GM23338 (cell line): ENCODE results near the gene CCNA2. TPM values are rescaled to one million over a fixed set of nuclear protein-coding genes. Genes with fewer than 3 reads are reported as not detected.

Source experiments
- ATAC-seq: fragments of 200-7000 bp; cut with Tn5 transposase; 3 replicates; pipeline ENCODE4 v1.9.1; 2020
- DNase-seq: peaks from one replicate; pipeline ENCODE4 v3.0.0-alpha.2; 2015; ENCODE audit warnings: low spot score
- H2AFZ ChIP-seq: fragments of 200-600 bp; sonication (generic); 2 replicates; pipeline ENCODE4 v1.8.0; 2016; ENCODE audit warnings: antibody characterized with exemption, mild to moderate bottlenecking, moderate library complexity
- H3F3A ChIP-seq: fragments of 200-600 bp; sonication (generic); replicated peaks from 2 replicates; pipeline ENCODE4 v1.8.0; 2017; ENCODE audit warnings: antibody characterized with exemption, mixed run types, low read depth
- H3K27ac ChIP-seq: fragments of 200-600 bp; sonication (generic); 2 replicates; pipeline ENCODE4 v1.6.1; 2016; ENCODE audit warnings: low read depth
- H3K27me3 ChIP-seq: fragments of 200-600 bp; sonication (generic); 2 replicates; pipeline ENCODE4 v1.8.0; 2016; ENCODE audit warnings: mild to moderate bottlenecking, mixed run types, moderate library complexity; ENCODE audit not compliant: insufficient read depth
- H3K36me3 ChIP-seq: fragments of 200-600 bp; sonication (generic); 2 replicates; pipeline ENCODE4 v1.8.0; 2016; ENCODE audit warnings: mild to moderate bottlenecking; ENCODE audit not compliant: insufficient read depth
- H3K4me1 ChIP-seq: fragments of 200-600 bp; sonication (generic); 2 replicates; pipeline ENCODE4 v1.8.0; 2016; ENCODE audit warnings: mild to moderate bottlenecking, moderate library complexity; ENCODE audit not compliant: insufficient read depth
- H3K4me2 ChIP-seq: fragments of 200-600 bp; sonication (generic); 2 replicates; pipeline ENCODE4 v1.7.1; 2017; ENCODE audit warnings: mixed run types
- H3K4me3 ChIP-seq: fragments of 200-600 bp; sonication (generic); 2 replicates; pipeline ENCODE4 v1.6.1; 2016; ENCODE audit warnings: mixed run types
- H3K79me2 ChIP-seq: fragments of 200-600 bp; sonication (generic); replicated peaks from 2 replicates; pipeline ENCODE4 v1.8.0; 2017; ENCODE audit warnings: mild to moderate bottlenecking; ENCODE audit not compliant: insufficient read depth
- H3K9me2 ChIP-seq: fragments of 200-600 bp; sonication (generic); 2 replicates; pipeline ENCODE4 v1.8.0; 2017; ENCODE audit not compliant: insufficient read depth
- H4K20me1 ChIP-seq: fragments of 200-600 bp; sonication (generic); replicated peaks from 2 replicates; pipeline ENCODE4 v1.8.0; 2017; ENCODE audit warnings: mild to moderate bottlenecking; ENCODE audit not compliant: insufficient read depth
- H3K27ac Mint-ChIP-seq: 2 replicates; pipeline ENCODE4 v1.8.0; 2020; ENCODE audit warnings: inconsistent platforms, mild to moderate bottlenecking, moderate library complexity, mixed read lengths
- H3K27me3 Mint-ChIP-seq: 3 replicates; pipeline ENCODE4 v1.8.0; 2022; ENCODE audit warnings: low read depth, mild to moderate bottlenecking, moderate library complexity, mixed read lengths, inconsistent platforms; ENCODE audit not compliant: insufficient read depth, poor library complexity
- H3K36me3 Mint-ChIP-seq: 3 replicates; pipeline ENCODE4 v1.8.0; 2021; ENCODE audit warnings: low read depth, mild to moderate bottlenecking, inconsistent platforms, moderate library complexity, mixed read lengths
- H3K4me1 Mint-ChIP-seq: 3 replicates; pipeline ENCODE4 v1.8.0; 2020; ENCODE audit warnings: mild to moderate bottlenecking, inconsistent platforms, mixed read lengths
- H3K4me3 Mint-ChIP-seq: 3 replicates; pipeline ENCODE4 v1.8.0; 2021; ENCODE audit warnings: moderate library complexity, mild to moderate bottlenecking, inconsistent platforms, mixed read lengths
- H3K9me3 Mint-ChIP-seq: 3 replicates; pipeline ENCODE4 v1.8.0; 2020; ENCODE audit warnings: moderate library complexity, mild to moderate bottlenecking, inconsistent platforms, mixed read lengths
- CREB1 ChIP-seq: fragments of 250-450 bp; sonication (Bioruptor Pico); IDR thresholded peaks from 2 replicates; pipeline ENCODE4 v1.5.0; 2020; ENCODE audit warnings: low read depth, mild to moderate bottlenecking, moderate library complexity
- EZH2 ChIP-seq: fragments of 200-600 bp; sonication (generic); IDR thresholded peaks from one replicate; pipeline ENCODE4 v1.8.0; 2017; ENCODE audit warnings: antibody characterized with exemption, mild to moderate bottlenecking, low read depth; ENCODE audit not compliant: unreplicated experiment
- EZH2phosphoT487 ChIP-seq: fragments of 200-600 bp; sonication (generic); IDR thresholded peaks from one replicate; pipeline ENCODE4 v1.8.1; 2018; ENCODE audit warnings: antibody characterized with exemption; ENCODE audit not compliant: unreplicated experiment
- JUNB ChIP-seq: IDR thresholded peaks from one replicate; pipeline ENCODE4 v1.6.1; 2016; ENCODE audit warnings: antibody characterized with exemption; ENCODE audit not compliant: unreplicated experiment
- POLR2AphosphoS5 ChIP-seq: IDR thresholded peaks from 2 replicates; pipeline ENCODE4 v1.6.1; 2016; ENCODE audit warnings: antibody characterized with exemption, low read depth
- STAT1 ChIP-seq: IDR thresholded peaks from one replicate; pipeline ENCODE4 v1.6.1; 2016; ENCODE audit warnings: antibody characterized with exemption; ENCODE audit not compliant: unreplicated experiment
- ZNF114 ChIP-seq: fragments of 250-450 bp; sonication (Bioruptor Pico); IDR thresholded peaks from 2 replicates; pipeline ENCODE4 v1.5.0; 2020; ENCODE audit warnings: mild to moderate bottlenecking, moderate library complexity
- ZNF331 ChIP-seq: fragments of 250-450 bp; sonication (Bioruptor Pico); IDR thresholded peaks from 2 replicates; pipeline ENCODE4 v1.5.0; 2020; ENCODE audit warnings: low read depth, mild to moderate bottlenecking, moderate library complexity
- polyA plus RNA-seq: library from polyadenylated mRNA; unstranded; fragments of >200 nt; fragmentation: Nextera tagmentation; extraction: Ambion mirVana; gene quantifications from 2 replicates; pipeline ENCODE4 v1.2.1, GENCODE V29; 2016
- total RNA-seq: library from RNA; depleted of rRNA; stranded (reverse); fragments of >200 nt; shearing (Covaris generic); gene quantifications from 2 replicates; pipeline ENCODE4 v1.2.3, GENCODE V29; 2014
- TF ChIP-seq, protein P1 (sequence below): IDR thresholded peaks from one replicate; pipeline ENCODE4 v1.6.1; 2018; ENCODE audit warnings: antibody characterized with exemption; ENCODE audit not compliant: unreplicated experiment
- TF ChIP-seq, protein P2 (sequence below): IDR thresholded peaks from 2 replicates; pipeline ENCODE4 v1.6.1; 2016; ENCODE audit warnings: antibody characterized with exemption
- TF ChIP-seq, protein P3 (sequence below): fragments of 250-450 bp; sonication (Bioruptor Pico); IDR thresholded peaks from 2 replicates; pipeline ENCODE4 v1.5.0; 2020; ENCODE audit warnings: mild to moderate bottlenecking, moderate library complexity
- TF ChIP-seq, protein P4 (sequence below), 2 experiments: fragments of 200-600 bp in 1 of 2; sonication (generic) in 1 of 2; conservative IDR thresholded peaks; 2 replicates each; pipeline versions ENCODE4 v1.5.1 to v1.6.1; 2016 to 2017; ENCODE audit warnings: antibody characterized with exemption in 2 of 2, low read depth in 2 of 2, mild to moderate bottlenecking in 2 of 2, moderate library complexity in 1 of 2

The CCNA2 gene
- total and polyA plus RNA-seq, 2 experiments from 2014 or later, result 60.5 to 160 TPM

DNA sequence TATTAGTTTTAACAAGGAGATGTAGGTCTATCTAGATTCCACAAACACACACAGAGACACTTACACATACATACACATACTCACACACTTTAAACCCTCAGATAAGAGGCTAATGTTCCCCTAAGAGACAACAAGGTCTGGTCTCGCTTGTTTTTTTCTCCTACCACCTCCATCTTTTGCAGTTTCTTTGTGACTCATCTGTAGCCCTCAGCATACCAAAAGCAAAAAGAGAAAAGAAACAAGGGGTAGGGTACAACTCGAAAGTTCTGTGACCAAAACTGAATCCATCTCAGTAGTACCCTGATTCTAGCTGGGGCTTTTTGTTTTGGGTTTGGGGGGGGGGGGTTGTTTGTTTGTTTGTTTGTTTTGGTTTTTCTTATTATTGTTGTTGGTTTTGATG, 34.8 kb downstream of the CCNA2 start:
- H3K4me3 Mint-ChIP-seq, result no peak overlapping the region

More for the DNA sequence above, 34.8 kb downstream of the CCNA2 start:
- Histone ChIP-seq H3F3A (no peaks in the 10 kb centered on the region), H3K27me3 (no peaks in the 10 kb centered on the region), H2AFZ (no peak overlapping the region), H3K4me3 (no peak overlapping the region), H3K4me2 (no peak overlapping the region), H3K9me2 (no peaks in the 10 kb centered on the region), H3K27ac (no peak overlapping the region), H3K4me1 (no peaks in the 10 kb centered on the region), H3K79me2 (no peaks in the 10 kb centered on the region), H3K36me3 (no peaks in the 10 kb centered on the region), H4K20me1 (no peaks in the 10 kb centered on the region)
- peaks cover 2% of the 10 kb centered on the region for H3K27me3 Mint-ChIP-seq
- ATAC-seq (no peak), DNase-seq (no peak)
- H3K4me1 Mint-ChIP-seq, result peaks cover 8% of the 10 kb centered on the region
- TF ChIP-seq ZNF114 (CRISPR knock-in tag) (no peak), EZH2phosphoT487 (no peak), POLR2AphosphoS5 (no peak), JUNB (no peak), EZH2 (no peak), CREB1 (no peak), STAT1 (no peak), ZNF331 (CRISPR knock-in tag) (no peak)
- TF ChIP-seq, protein P1, sequence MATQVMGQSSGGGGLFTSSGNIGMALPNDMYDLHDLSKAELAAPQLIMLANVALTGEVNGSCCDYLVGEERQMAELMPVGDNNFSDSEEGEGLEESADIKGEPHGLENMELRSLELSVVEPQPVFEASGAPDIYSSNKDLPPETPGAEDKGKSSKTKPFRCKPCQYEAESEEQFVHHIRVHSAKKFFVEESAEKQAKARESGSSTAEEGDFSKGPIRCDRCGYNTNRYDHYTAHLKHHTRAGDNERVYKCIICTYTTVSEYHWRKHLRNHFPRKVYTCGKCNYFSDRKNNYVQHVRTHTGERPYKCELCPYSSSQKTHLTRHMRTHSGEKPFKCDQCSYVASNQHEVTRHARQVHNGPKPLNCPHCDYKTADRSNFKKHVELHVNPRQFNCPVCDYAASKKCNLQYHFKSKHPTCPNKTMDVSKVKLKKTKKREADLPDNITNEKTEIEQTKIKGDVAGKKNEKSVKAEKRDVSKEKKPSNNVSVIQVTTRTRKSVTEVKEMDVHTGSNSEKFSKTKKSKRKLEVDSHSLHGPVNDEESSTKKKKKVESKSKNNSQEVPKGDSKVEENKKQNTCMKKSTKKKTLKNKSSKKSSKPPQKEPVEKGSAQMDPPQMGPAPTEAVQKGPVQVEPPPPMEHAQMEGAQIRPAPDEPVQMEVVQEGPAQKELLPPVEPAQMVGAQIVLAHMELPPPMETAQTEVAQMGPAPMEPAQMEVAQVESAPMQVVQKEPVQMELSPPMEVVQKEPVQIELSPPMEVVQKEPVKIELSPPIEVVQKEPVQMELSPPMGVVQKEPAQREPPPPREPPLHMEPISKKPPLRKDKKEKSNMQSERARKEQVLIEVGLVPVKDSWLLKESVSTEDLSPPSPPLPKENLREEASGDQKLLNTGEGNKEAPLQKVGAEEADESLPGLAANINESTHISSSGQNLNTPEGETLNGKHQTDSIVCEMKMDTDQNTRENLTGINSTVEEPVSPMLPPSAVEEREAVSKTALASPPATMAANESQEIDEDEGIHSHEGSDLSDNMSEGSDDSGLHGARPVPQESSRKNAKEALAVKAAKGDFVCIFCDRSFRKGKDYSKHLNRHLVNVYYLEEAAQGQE, result no peak
- TF ChIP-seq, protein P2, sequence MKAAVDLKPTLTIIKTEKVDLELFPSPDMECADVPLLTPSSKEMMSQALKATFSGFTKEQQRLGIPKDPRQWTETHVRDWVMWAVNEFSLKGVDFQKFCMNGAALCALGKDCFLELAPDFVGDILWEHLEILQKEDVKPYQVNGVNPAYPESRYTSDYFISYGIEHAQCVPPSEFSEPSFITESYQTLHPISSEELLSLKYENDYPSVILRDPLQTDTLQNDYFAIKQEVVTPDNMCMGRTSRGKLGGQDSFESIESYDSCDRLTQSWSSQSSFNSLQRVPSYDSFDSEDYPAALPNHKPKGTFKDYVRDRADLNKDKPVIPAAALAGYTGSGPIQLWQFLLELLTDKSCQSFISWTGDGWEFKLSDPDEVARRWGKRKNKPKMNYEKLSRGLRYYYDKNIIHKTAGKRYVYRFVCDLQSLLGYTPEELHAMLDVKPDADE, result no peak
- TF ChIP-seq, protein P3, sequence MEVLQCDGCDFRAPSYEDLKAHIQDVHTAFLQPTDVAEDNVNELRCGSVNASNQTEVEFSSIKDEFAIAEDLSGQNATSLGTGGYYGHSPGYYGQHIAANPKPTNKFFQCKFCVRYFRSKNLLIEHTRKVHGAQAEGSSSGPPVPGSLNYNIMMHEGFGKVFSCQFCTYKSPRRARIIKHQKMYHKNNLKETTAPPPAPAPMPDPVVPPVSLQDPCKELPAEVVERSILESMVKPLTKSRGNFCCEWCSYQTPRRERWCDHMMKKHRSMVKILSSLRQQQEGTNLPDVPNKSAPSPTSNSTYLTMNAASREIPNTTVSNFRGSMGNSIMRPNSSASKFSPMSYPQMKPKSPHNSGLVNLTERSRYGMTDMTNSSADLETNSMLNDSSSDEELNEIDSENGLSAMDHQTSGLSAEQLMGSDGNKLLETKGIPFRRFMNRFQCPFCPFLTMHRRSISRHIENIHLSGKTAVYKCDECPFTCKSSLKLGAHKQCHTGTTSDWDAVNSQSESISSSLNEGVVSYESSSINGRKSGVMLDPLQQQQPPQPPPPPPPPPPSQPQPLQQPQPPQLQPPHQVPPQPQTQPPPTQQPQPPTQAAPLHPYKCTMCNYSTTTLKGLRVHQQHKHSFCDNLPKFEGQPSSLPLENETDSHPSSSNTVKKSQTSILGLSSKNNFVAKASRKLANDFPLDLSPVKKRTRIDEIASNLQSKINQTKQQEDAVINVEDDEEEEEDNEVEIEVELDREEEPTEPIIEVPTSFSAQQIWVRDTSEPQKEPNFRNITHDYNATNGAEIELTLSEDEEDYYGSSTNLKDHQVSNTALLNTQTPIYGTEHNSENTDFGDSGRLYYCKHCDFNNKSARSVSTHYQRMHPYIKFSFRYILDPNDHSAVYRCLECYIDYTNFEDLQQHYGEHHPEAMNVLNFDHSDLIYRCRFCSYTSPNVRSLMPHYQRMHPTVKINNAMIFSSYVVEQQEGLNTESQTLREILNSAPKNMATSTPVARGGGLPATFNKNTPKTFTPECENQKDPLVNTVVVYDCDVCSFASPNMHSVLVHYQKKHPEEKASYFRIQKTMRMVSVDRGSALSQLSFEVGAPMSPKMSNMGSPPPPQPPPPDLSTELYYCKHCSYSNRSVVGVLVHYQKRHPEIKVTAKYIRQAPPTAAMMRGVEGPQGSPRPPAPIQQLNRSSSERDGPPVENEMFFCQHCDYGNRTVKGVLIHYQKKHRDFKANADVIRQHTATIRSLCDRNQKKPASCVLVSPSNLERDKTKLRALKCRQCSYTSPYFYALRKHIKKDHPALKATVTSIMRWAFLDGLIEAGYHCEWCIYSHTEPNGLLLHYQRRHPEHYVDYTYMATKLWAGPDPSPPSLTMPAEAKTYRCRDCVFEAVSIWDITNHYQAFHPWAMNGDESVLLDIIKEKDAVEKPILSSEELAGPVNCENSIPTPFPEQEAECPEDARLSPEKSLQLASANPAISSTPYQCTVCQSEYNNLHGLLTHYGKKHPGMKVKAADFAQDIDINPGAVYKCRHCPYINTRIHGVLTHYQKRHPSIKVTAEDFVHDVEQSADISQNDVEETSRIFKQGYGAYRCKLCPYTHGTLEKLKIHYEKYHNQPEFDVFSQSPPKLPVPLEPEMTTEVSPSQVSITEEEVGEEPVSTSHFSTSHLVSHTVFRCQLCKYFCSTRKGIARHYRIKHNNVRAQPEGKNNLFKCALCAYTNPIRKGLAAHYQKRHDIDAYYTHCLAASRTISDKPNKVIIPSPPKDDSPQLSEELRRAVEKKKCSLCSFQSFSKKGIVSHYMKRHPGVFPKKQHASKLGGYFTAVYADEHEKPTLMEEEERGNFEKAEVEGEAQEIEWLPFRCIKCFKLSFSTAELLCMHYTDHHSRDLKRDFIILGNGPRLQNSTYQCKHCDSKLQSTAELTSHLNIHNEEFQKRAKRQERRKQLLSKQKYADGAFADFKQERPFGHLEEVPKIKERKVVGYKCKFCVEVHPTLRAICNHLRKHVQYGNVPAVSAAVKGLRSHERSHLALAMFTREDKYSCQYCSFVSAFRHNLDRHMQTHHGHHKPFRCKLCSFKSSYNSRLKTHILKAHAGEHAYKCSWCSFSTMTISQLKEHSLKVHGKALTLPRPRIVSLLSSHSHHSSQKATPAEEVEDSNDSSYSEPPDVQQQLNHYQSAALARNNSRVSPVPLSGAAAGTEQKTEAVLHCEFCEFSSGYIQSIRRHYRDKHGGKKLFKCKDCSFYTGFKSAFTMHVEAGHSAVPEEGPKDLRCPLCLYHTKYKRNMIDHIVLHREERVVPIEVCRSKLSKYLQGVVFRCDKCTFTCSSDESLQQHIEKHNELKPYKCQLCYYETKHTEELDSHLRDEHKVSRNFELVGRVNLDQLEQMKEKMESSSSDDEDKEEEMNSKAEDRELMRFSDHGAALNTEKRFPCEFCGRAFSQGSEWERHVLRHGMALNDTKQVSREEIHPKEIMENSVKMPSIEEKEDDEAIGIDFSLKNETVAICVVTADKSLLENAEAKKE (CRISPR knock-in tag), result no peak
- TF ChIP-seq, protein P4, sequence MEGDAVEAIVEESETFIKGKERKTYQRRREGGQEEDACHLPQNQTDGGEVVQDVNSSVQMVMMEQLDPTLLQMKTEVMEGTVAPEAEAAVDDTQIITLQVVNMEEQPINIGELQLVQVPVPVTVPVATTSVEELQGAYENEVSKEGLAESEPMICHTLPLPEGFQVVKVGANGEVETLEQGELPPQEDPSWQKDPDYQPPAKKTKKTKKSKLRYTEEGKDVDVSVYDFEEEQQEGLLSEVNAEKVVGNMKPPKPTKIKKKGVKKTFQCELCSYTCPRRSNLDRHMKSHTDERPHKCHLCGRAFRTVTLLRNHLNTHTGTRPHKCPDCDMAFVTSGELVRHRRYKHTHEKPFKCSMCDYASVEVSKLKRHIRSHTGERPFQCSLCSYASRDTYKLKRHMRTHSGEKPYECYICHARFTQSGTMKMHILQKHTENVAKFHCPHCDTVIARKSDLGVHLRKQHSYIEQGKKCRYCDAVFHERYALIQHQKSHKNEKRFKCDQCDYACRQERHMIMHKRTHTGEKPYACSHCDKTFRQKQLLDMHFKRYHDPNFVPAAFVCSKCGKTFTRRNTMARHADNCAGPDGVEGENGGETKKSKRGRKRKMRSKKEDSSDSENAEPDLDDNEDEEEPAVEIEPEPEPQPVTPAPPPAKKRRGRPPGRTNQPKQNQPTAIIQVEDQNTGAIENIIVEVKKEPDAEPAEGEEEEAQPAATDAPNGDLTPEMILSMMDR (conservative IDR thresholded peaks at IDR 0.05; ENCODE audit: low read depth in 2 of 2), result no peak
- H3K9me3 Mint-ChIP-seq, result no peaks in the 10 kb centered on the region
- H3K36me3 Mint-ChIP-seq, result no peaks in the 10 kb centered on the region
- H3K27ac Mint-ChIP-seq, result no peak overlapping the region
